Measurements from ENCODE around the gene KHSRP. TPM values are rescaled to one million over a fixed set of nuclear protein-coding genes. Genes with fewer than 3 reads are reported as not detected.

KHSRP gene
- total and polyA plus RNA-seq, 9 donors = 46.9 to 256 (median 213) TPM

Other genes starting within 250 kb of the KHSRP start
- gene MLLT1, start 144.8 kb downstream of the KHSRP start, total RNA-seq = 11.9 TPM
- 10 to 100 TPM; 43.8 to 63.4 (median 56.9) TPM for gene MLLT1, start 144.8 kb downstream of the KHSRP start, polyA plus RNA-seq (ENCODE audit: insufficient read depth in 1 of 8, insufficient read length in 8 of 8, low replicate concordance in 1 of 8)
- not detected for gene ACER1, start 91.2 kb downstream of the KHSRP start, total RNA-seq
- gene ACER1, start 91.2 kb downstream of the KHSRP start, polyA plus RNA-seq (ENCODE audit: insufficient read depth in 1 of 8, insufficient read length in 8 of 8, low replicate concordance in 1 of 8) = under 1 TPM in 2 of 8 donors, not detected in 6; 0.12 to 0.17 TPM
- 46.6 TPM for gene CLPP, start 63.3 kb downstream of the KHSRP start, total RNA-seq
- gene CLPP, start 63.3 kb downstream of the KHSRP start, polyA plus RNA-seq (ENCODE audit: insufficient read depth in 1 of 8, insufficient read length in 8 of 8, low replicate concordance in 1 of 8) = 10 to 100 TPM; 57.1 to 73.3 (median 64.0) TPM
- gene ALKBH7, start 52.0 kb downstream of the KHSRP start, total RNA-seq = 99.9 TPM
- 100 to 1,000 TPM in 4 of 8 donors, 10 to 100 TPM in 4; 73.9 to 157 (median 101) TPM for gene ALKBH7, start 52.0 kb downstream of the KHSRP start, polyA plus RNA-seq (ENCODE audit: insufficient read depth in 1 of 8, insufficient read length in 8 of 8, low replicate concordance in 1 of 8)
- 1.2 TPM for gene PSPN, start 48.9 kb downstream of the KHSRP start, total RNA-seq
- gene PSPN, start 48.9 kb downstream of the KHSRP start, polyA plus RNA-seq (ENCODE audit: insufficient read depth in 1 of 8, insufficient read length in 8 of 8, low replicate concordance in 1 of 8) = 1 to 10 TPM in 7 of 8 donors, under 1 TPM in 1; 0.88 to 1.5 (median 1.1) TPM
- 29.8 TPM for gene GTF2F1, start 31.6 kb downstream of the KHSRP start, total RNA-seq
- 10 to 100 TPM; 59.6 to 73.8 (median 69.0) TPM for gene GTF2F1, start 31.6 kb downstream of the KHSRP start, polyA plus RNA-seq (ENCODE audit: insufficient read depth in 1 of 8, insufficient read length in 8 of 8, low replicate concordance in 1 of 8)
- 0.22 TPM for gene SLC25A41, start 9.0 kb upstream of the KHSRP start, total RNA-seq
- under 1 TPM; 0.19 to 0.71 (median 0.50) TPM for gene SLC25A41, start 9.0 kb upstream of the KHSRP start, polyA plus RNA-seq (ENCODE audit: insufficient read depth in 1 of 8, insufficient read length in 8 of 8, low replicate concordance in 1 of 8)
- gene SLC25A23, start 35.0 kb upstream of the KHSRP start, total RNA-seq = 16.7 TPM
- 10 to 100 TPM; 24.4 to 41.7 (median 31.7) TPM for gene SLC25A23, start 35.0 kb upstream of the KHSRP start, polyA plus RNA-seq (ENCODE audit: insufficient read depth in 1 of 8, insufficient read length in 8 of 8, low replicate concordance in 1 of 8)
- gene CRB3, start 39.5 kb upstream of the KHSRP start, total RNA-seq = not detected
- 1 to 10 TPM in 2 of 8 donors, under 1 TPM in 3, not detected in 3; 0.11 to 2.0 (median 0.51) TPM for gene CRB3, start 39.5 kb upstream of the KHSRP start, polyA plus RNA-seq (ENCODE audit: insufficient read depth in 1 of 8, insufficient read length in 8 of 8, low replicate concordance in 1 of 8)
- gene DENND1C, start 57.0 kb upstream of the KHSRP start, total RNA-seq = 0.13 TPM
- gene DENND1C, start 57.0 kb upstream of the KHSRP start, polyA plus RNA-seq (ENCODE audit: insufficient read depth in 1 of 8, insufficient read length in 8 of 8, low replicate concordance in 1 of 8) = 1 to 10 TPM in 3 of 8 donors, under 1 TPM in 5; 0.59 to 2.1 (median 0.82) TPM
- gene TUBB4A, start 77.5 kb upstream of the KHSRP start, total RNA-seq = 0.18 TPM
- 1 to 10 TPM in 1 of 8 donors, under 1 TPM in 7; 0.41 to 1.4 (median 0.54) TPM for gene TUBB4A, start 77.5 kb upstream of the KHSRP start, polyA plus RNA-seq (ENCODE audit: insufficient read depth in 1 of 8, insufficient read length in 8 of 8, low replicate concordance in 1 of 8)
- gene TNFSF9, start 106.2 kb upstream of the KHSRP start, total RNA-seq = 1.0 TPM
- gene TNFSF9, start 106.2 kb upstream of the KHSRP start, polyA plus RNA-seq (ENCODE audit: insufficient read depth in 1 of 8, insufficient read length in 8 of 8, low replicate concordance in 1 of 8) = 1 to 10 TPM in 2 of 8 donors, under 1 TPM in 6; 0.23 to 1.3 (median 0.93) TPM
- gene CD70, start 166.3 kb upstream of the KHSRP start, total RNA-seq = 1.4 TPM
- 1 to 10 TPM in 2 of 8 donors, under 1 TPM in 5, not detected in 1; 0.19 to 2.9 (median 0.49) TPM for gene CD70, start 166.3 kb upstream of the KHSRP start, polyA plus RNA-seq (ENCODE audit: insufficient read depth in 1 of 8, insufficient read length in 8 of 8, low replicate concordance in 1 of 8)
- 0.04 TPM for gene TNFSF14, start 245.3 kb upstream of the KHSRP start, total RNA-seq
- under 1 TPM in 7 of 8 donors, not detected in 1; 0.06 to 0.34 (median 0.07) TPM for gene TNFSF14, start 245.3 kb upstream of the KHSRP start, polyA plus RNA-seq (ENCODE audit: insufficient read depth in 1 of 8, insufficient read length in 8 of 8, low replicate concordance in 1 of 8)

All from muscle of leg (tissue), 9 donors.